AG08395 (cell line): ENCODE measurements around the gene UBE2R2.
"Not testable (repeated sequence)": the region's sequence is repeated elsewhere in the genome, so short reads cannot be mapped to it uniquely, and the experiment has no call there.

ENCODE experiments used
- DNase-seq: peaks from one replicate; pipeline ENCODE4 v3.0.0; 2012; ENCODE audit warnings: mixed read lengths, low spot score

The UBE2R2 gene

GRCh38 chr9:33799928-33800704 is 16.8 kb upstream of the UBE2R2 start:
- peak; percentile 8 for DNase-seq

GRCh38 chr9:33800886-33801285 is 16.1 kb upstream of the UBE2R2 start:
- no peak for DNase-seq

- DNase-seq: not testable (repeated sequence)
These were observed 14.9 kb upstream of the UBE2R2 start for GRCh38 chr9:33801943-33802500.

GRCh38 chr9:33804196-33804595 is 12.8 kb upstream of the UBE2R2 start:
- DNase-seq: not testable (repeated sequence)

GRCh38 chr9:33807156-33807555 is 9.8 kb upstream of the UBE2R2 start:
- not testable (repeated sequence) for DNase-seq

- not testable (repeated sequence) for DNase-seq
These were observed 8.0 kb upstream of the UBE2R2 start for GRCh38 chr9:33808979-33809322.

GRCh38 chr9:33809506-33809905 is 7.5 kb upstream of the UBE2R2 start:
- no peak for DNase-seq

GRCh38 chr9:33813712-33814641 is 3.0 kb upstream of the UBE2R2 start:
- peak; percentile 72 for DNase-seq

- DNase-seq: no peak
These were observed 1.2 kb upstream of the UBE2R2 start for GRCh38 chr9:33815781-33816180.

GRCh38 chr9:33817327-33818166 is 587 bp downstream of the UBE2R2 start:
- peak; percentile 59 for DNase-seq

GRCh38 chr9:33818167-33818846 is 1.3 kb downstream of the UBE2R2 start:
- DNase-seq: peak; percentile 18

GRCh38 chr9:33818847-33819500 is 2.0 kb downstream of the UBE2R2 start:
- DNase-seq: peak; percentile 55

GRCh38 chr9:33820231-33820745 is 3.3 kb downstream of the UBE2R2 start:
- DNase-seq: no peak

- no peak for DNase-seq
These were observed 6.8 kb downstream of the UBE2R2 start for GRCh38 chr9:33823801-33824200.

GRCh38 chr9:33827285-33827684 is 10.3 kb downstream of the UBE2R2 start:
- DNase-seq: not testable (repeated sequence)

- DNase-seq: not testable (repeated sequence)
These were observed 12.8 kb downstream of the UBE2R2 start for GRCh38 chr9:33829641-33830230.

GRCh38 chr9:33835625-33836260 is 18.8 kb downstream of the UBE2R2 start:
- no peak for DNase-seq

GRCh38 chr9:33836261-33836660 is 19.3 kb downstream of the UBE2R2 start:
- DNase-seq: peak; percentile 52

- DNase-seq: no peak
These were observed 20.2 kb downstream of the UBE2R2 start for GRCh38 chr9:33837138-33837537.
